ENCODE data around the gene PIK3R5.
A peak's percentile ranks its signal among the peaks of the same experiment; 100 is the strongest.

PIK3R5 gene

GRCh38 chr17:8900626-8901585 lies 64.6 kb downstream of the PIK3R5 start:
- no peaks in the 10 kb centered on the region for H3K27me3 ChIP-seq
- peak overlapping the region in 1 of 11 experiments; percentile 23; a peak in 1 of 22 replicates for H3K27ac ChIP-seq
- H4K20me1 ChIP-seq: peaks cover 0 to 49% (median 10%) of the 10 kb centered on the region in 11 experiments; a peak in 10 of 22 replicates
- H3K9ac ChIP-seq: no peak overlapping the region
- TF ChIP-seq Cebpa-rat (IDR thresholded peaks at IDR 0.05): no peak
- peaks cover 43 to 64% (median 53%) of the 10 kb centered on the region in 10 experiments for H3K4me1 ChIP-seq
- peak overlapping the region; percentile 56 to 91 (median 76) for H3K4me2 ChIP-seq
- H3K36me3 ChIP-seq: peaks cover 17 to 97% (median 65%) of the 10 kb centered on the region in 11 experiments
- no peak overlapping the region for H3K4me3 ChIP-seq
- H3K9me3 ChIP-seq (replicated peaks in 1 of 11): no peaks in the 10 kb centered on the region

DNA sequence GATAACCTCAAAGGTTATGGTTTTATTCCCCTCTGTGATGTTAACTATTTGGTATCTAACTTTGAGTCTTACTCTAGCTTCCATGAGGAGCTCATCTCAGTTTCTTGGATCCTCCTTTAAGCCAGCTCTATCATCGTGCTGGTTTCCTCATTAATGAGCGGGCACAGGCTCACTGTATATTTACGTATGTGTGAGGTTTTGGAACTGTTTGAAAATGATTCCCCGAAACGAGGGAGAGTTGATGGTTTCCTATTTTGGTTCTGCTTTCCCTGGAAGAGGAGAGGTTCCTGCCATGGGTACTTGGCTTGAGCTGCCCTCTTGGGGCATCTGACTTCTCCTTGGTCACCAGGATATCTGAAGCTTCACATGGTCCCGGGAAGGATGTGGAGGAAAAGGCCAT lies 65.3 kb downstream of the PIK3R5 start:
- Histone ChIP-seq H3K4me1 (peaks cover 47 to 65% (median 53%) of the 10 kb centered on the region in 10 experiments), H3K4me3 (no peak overlapping the region), H3K9ac (no peak overlapping the region), H3K27ac (peak overlapping the region in 1 of 11 experiments; percentile 23; a peak in 1 of 22 replicates), H3K9me3 (replicated peaks in 1 of 11) (no peaks in the 10 kb centered on the region), H3K27me3 (no peaks in the 10 kb centered on the region), H3K4me2 (peak overlapping the region; percentile 56 to 91 (median 76)), H4K20me1 (peaks cover 0 to 56% (median 10%) of the 10 kb centered on the region in 11 experiments; a peak in 10 of 22 replicates), H3K36me3 (peaks cover 13 to 97% (median 60%) of the 10 kb centered on the region in 11 experiments)
- no peak for TF ChIP-seq Cebpa-rat (IDR thresholded peaks at IDR 0.05)

DNA sequence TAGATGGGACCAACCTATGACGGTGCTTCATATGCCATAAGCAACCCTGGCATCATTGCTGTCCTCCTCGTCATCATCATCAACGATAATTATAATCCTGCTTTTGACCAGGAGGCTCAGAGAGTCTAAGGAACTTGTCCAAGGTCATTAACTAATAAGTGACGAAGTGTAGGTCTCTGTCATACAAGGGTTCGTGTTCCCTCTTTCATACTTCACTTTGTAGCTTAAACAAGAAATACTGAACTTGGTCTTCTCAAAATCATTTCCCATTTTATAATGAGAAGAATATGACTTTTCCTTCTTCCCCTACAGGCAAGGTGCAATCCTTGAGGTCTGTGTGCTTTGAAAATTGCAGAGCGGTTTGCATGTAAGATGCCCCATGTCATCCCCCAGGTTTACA lies 66.9 kb downstream of the PIK3R5 start:
- Histone ChIP-seq H3K27ac (peak overlapping the region in 6 of 11 experiments; percentile 13 to 63 (median 32); a peak in 5 of 22 replicates), H3K27me3 (no peaks in the 10 kb centered on the region)
- no peak for TF ChIP-seq Cebpa-rat (IDR thresholded peaks at IDR 0.05)

GRCh38 chr17:8898126-8898525 lies 67.4 kb downstream of the PIK3R5 start:
- Histone ChIP-seq H3K9me3 (replicated peaks in 1 of 11) (no peaks in the 10 kb centered on the region), H3K4me1 (peaks cover 52 to 71% (median 63%) of the 10 kb centered on the region in 10 experiments), H3K9ac (peak overlapping the region in 1 of 11 experiments; percentile 0; a peak in 1 of 22 replicates), H3K27me3 (no peaks in the 10 kb centered on the region), H3K4me2 (peak overlapping the region; percentile 56 to 91 (median 76)), H3K27ac (peak overlapping the region in 4 of 11 experiments; percentile 13 to 43 (median 18); a peak in 3 of 22 replicates), H3K36me3 (peaks cover 0 to 95% (median 55%) of the 10 kb centered on the region in 11 experiments; a peak in 14 of 22 replicates), H4K20me1 (peaks cover 0 to 70% (median 10%) of the 10 kb centered on the region in 11 experiments; a peak in 10 of 22 replicates), H3K4me3 (peak overlapping the region in 1 of 10 experiments; percentile 32; a peak in 3 of 20 replicates)
- 0 out of 22 replicates have a peak, but pooled peaks of 1 of the 11 experiments have one; percentile 14 for TF ChIP-seq Cebpa-rat (IDR thresholded peaks at IDR 0.05)

More for the DNA sequence above, 66.9 kb downstream of the PIK3R5 start:
- H3K4me2 ChIP-seq: peak overlapping the region; percentile 56 to 91 (median 76)
- no peaks in the 10 kb centered on the region for H3K9me3 ChIP-seq (replicated peaks in 1 of 11)
- 0 out of 22 replicates have a peak overlapping the region, but pooled peaks of 1 of the 11 experiments have one; percentile 0 for H3K9ac ChIP-seq
- peaks cover 0 to 93% (median 52%) of the 10 kb centered on the region in 11 experiments; a peak in 15 of 22 replicates for H3K36me3 ChIP-seq
- H3K4me1 ChIP-seq: peaks cover 52 to 71% (median 63%) of the 10 kb centered on the region in 10 experiments
- peak overlapping the region in 3 of 10 experiments; percentile 4 to 32 (median 10); a peak in 2 of 20 replicates for H3K4me3 ChIP-seq
- peaks cover 0 to 67% (median 10%) of the 10 kb centered on the region in 11 experiments; a peak in 10 of 22 replicates for H4K20me1 ChIP-seq

- no peaks in the 10 kb centered on the region for H3K27me3 ChIP-seq
- peaks cover 0 to 96% (median 55%) of the 10 kb centered on the region in 11 experiments; a peak in 14 of 22 replicates for H3K36me3 ChIP-seq
- TF ChIP-seq Cebpa-rat (IDR thresholded peaks at IDR 0.05): no peak
- H3K9ac ChIP-seq: no peak overlapping the region; a peak in 1 of 22 replicates
- H3K4me2 ChIP-seq: peak overlapping the region in 8 of 11 experiments; percentile 26 to 91 (median 81); a peak in 15 of 22 replicates
- H3K27ac ChIP-seq: peak overlapping the region in 1 of 11 experiments; percentile 30; a peak in 1 of 22 replicates
- peaks cover 52 to 82% (median 65%) of the 10 kb centered on the region in 10 experiments for H3K4me1 ChIP-seq
- H3K9me3 ChIP-seq (replicated peaks in 1 of 11): no peaks in the 10 kb centered on the region
- no peak overlapping the region for H3K4me3 ChIP-seq
- H4K20me1 ChIP-seq: peaks cover 0 to 70% (median 10%) of the 10 kb centered on the region in 11 experiments; a peak in 10 of 22 replicates
Measured at GRCh38 chr17:8896641-8897635, 68.6 kb downstream of the PIK3R5 start.

DNA sequence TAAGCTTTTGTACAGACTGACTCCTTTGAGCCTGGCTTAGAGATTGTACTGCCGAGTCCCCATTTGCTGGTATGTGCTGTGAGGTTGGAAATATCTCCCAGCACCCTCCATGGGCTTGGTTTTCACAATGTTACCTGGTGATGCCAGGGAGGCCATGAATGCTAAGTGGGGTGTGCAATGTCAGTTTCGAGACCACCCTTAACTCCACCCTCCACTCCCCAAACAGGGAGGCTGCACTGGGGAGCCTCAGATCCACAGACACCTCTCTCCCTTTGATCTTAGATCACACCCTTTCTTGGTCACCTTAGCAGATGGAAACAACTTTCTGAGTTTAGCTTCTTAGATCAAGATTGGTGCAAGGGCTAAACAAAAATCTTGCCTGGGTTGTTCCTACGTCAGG lies 69.4 kb downstream of the PIK3R5 start:
- Histone ChIP-seq H3K27ac (no peak overlapping the region), H3K4me2 (peak overlapping the region in 1 of 11 experiments; percentile 85; a peak in 1 of 22 replicates), H3K9ac (0 out of 22 replicates have a peak overlapping the region, but pooled peaks of 1 of the 11 experiments have one; percentile 13), H3K27me3 (no peaks in the 10 kb centered on the region), H3K4me1 (peaks cover 44 to 79% (median 64%) of the 10 kb centered on the region in 10 experiments), H3K36me3 (peaks cover 0 to 96% (median 55%) of the 10 kb centered on the region in 11 experiments; a peak in 14 of 22 replicates), H3K9me3 (replicated peaks in 1 of 11) (no peaks in the 10 kb centered on the region), H3K4me3 (no peak overlapping the region), H4K20me1 (peaks cover 0 to 69% (median 10%) of the 10 kb centered on the region in 11 experiments; a peak in 10 of 22 replicates)
- no peak for TF ChIP-seq Cebpa-rat (IDR thresholded peaks at IDR 0.05)

GRCh38 chr17:8894673-8895578 lies 70.6 kb downstream of the PIK3R5 start:
- peaks cover 0 to 96% (median 59%) of the 10 kb centered on the region in 11 experiments; a peak in 14 of 22 replicates for H3K36me3 ChIP-seq
- H3K4me1 ChIP-seq: peaks cover 33 to 68% (median 53%) of the 10 kb centered on the region in 10 experiments
- no peak for TF ChIP-seq Cebpa-rat (IDR thresholded peaks at IDR 0.05)
- 0 out of 22 replicates have a peak overlapping the region, but pooled peaks of 2 of the 11 experiments have one; percentile 18 to 39 for H3K9ac ChIP-seq
- H3K27me3 ChIP-seq: no peaks in the 10 kb centered on the region
- H4K20me1 ChIP-seq: peaks cover 0 to 74% (median 10%) of the 10 kb centered on the region in 11 experiments; a peak in 10 of 22 replicates
- H3K9me3 ChIP-seq (replicated peaks in 1 of 11): no peaks in the 10 kb centered on the region
- H3K4me2 ChIP-seq: peak overlapping the region in 6 of 11 experiments; percentile 12 to 42 (median 24); a peak in 10 of 22 replicates
- H3K27ac ChIP-seq: peak overlapping the region in 3 of 11 experiments; percentile 13 to 53 (median 34); a peak in 1 of 22 replicates
- no peak overlapping the region for H3K4me3 ChIP-seq

Data from BLaER1 treated with 17β-estradiol and CSF1 and Interleukin-3, amounts not matched to agents 10 nM and 100 nM (cell line).